ENCODE data around the gene PLCG2. TPM values are rescaled to one million over a fixed set of nuclear protein-coding genes. Genes with fewer than 3 reads are reported as not detected.

The PLCG2 gene
- total RNA-seq, 1 donor from 2014 or later: 26.4 TPM

DNA sequence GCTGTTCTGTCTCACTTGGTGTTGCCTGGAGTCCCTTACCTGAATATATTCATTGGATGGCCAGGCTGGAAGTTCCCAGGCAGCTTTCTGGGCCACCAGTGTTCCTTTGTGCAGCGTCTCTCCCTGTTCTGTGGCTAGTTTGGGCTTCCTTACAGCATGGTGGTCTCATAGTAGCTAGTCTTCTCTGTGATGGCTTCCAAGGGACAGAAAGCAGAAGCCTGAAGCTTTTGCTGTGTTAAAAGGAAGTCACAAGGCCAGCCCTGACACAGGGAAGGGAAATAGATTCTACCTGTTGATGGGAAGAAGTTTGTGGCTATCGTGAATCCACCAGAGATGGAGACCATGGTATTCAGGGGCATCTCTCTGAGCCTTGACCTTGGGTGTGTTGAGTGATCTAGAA is 34.6 kb downstream of the PLCG2 start:
- no peak for DNase-seq (ENCODE audit: extremely low read depth, low read depth, low spot score)

GRCh38 chr16:81814751-81815428 is 35.8 kb downstream of the PLCG2 start:
- no peak for DNase-seq (ENCODE audit: extremely low read depth, low read depth, low spot score)

GRCh38 chr16:81815429-81815766 is 36.3 kb downstream of the PLCG2 start:
- no peak for DNase-seq (ENCODE audit: extremely low read depth, low read depth, low spot score)

- DNase-seq (ENCODE audit: extremely low read depth, low read depth, low spot score): no peak
Measured at GRCh38 chr16:81816351-81816750, 37.3 kb downstream of the PLCG2 start.

- DNase-seq (ENCODE audit: extremely low read depth, low read depth, low spot score): no peak
Measured at GRCh38 chr16:81816793-81817210, 37.7 kb downstream of the PLCG2 start.

DNA sequence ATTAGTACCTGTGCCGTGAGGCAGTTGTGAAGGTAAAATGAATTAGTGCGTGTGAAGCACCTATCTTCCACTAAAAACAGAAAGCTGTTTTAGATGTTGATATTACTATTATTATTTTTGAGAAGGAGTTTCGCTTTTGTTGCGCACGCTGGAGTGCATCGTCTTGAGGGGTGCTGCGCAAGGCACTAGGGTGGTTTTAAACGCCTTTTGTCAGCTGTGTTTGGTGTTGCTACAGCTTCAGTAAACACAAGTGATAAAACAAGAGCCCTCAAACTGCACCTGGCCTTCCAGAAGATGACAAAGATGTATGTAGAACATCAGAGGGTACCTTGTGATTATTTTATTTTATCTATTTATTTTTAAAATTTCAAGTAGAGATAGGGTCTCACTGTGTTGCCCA is 38.2 kb downstream of the PLCG2 start:
- DNase-seq (ENCODE audit: extremely low read depth, low read depth, low spot score): no peak

GRCh38 chr16:81817789-81818567 is 38.9 kb downstream of the PLCG2 start:
- no peak for DNase-seq (ENCODE audit: extremely low read depth, low read depth, low spot score)

DNA sequence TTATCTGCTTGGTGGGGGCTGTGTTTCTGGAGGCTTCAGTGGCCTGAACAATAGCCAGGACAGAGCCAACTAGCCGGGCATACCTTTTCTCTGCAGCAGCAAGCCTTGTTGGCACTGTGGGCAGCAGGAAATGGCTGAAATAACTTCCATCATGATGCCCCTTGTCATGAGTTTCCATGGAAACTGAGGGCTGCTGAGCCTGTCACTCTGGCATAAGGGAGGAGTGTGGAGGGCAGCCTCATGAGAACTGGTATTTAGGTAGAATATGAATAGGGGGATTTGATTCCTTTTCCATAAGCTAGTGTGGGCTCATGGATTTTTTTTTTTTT is 39.4 kb downstream of the PLCG2 start:
- no peak for DNase-seq (ENCODE audit: extremely low read depth, low read depth, low spot score)

- no peak for DNase-seq (ENCODE audit: extremely low read depth, low read depth, low spot score)
Measured at GRCh38 chr16:81818905-81819304, 39.8 kb downstream of the PLCG2 start.

- DNase-seq (ENCODE audit: extremely low read depth, low read depth, low spot score): no peak
Measured at GRCh38 chr16:81821436-81822128, 42.5 kb downstream of the PLCG2 start.

GRCh38 chr16:81823111-81823510 is 44.0 kb downstream of the PLCG2 start:
- DNase-seq (ENCODE audit: extremely low read depth, low read depth, low spot score): no peak

DNA sequence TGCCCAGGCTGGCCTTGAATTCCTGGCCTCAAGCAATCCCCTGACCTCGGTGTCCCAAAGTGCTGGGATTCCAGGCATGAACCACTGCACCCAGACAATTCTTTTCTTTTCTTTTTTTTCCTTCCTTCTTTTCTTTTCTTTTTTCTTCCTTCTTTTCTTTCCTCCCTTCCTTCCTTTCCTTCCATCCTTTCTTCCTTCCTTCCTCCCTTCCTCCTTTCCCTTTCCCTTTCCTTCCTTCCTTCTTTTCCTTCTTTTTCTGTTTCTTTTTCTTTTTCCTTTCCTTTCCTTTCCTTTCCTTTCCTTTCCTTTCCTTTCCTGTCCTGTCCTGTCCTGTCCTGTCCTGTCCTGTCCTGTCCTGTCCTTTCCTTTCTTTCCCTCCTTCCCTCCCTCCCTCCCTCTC is 44.6 kb downstream of the PLCG2 start:
- no peak for DNase-seq (ENCODE audit: extremely low read depth, low read depth, low spot score)

- DNase-seq (ENCODE audit: extremely low read depth, low read depth, low spot score): no peak
Measured at GRCh38 chr16:81826523-81826922, 47.4 kb downstream of the PLCG2 start.

DNA sequence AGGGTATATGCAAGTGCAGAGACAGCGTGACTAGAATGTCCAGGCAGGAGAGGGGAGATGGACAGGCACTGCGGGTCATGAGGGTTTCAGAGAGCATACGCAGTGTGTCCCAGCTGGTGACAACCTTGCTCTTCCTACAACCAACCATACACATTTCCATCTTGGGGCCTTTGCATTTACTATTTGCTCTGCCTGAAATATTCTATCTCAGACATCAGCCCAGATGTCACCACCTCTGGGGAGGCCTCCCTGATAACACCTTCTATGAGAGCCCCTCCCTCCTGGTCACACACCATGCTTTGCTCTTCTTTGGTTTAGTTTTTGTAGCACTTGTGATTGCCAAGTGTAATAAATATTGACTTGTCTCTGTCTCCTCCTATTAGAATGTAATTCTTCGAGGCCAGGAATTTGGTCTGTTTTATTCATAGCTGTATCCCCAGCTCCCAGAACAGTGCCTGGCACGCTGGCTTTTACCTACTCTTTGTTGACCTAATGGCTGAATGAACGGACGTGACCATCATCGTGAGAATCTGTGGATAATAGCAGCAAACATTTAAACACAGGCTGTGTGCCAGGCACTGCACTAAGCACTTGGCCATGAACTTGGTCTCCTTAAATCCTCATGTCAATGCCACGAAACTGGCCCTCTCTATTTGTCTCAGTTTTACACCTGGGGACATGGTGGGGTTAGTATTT is 51.9 kb downstream of the PLCG2 start:
- no peak for DNase-seq (ENCODE audit: extremely low read depth, low read depth, low spot score)

GRCh38 chr16:81831722-81832126 is 52.6 kb downstream of the PLCG2 start:
- no peak for DNase-seq (ENCODE audit: extremely low read depth, low read depth, low spot score)

DNA sequence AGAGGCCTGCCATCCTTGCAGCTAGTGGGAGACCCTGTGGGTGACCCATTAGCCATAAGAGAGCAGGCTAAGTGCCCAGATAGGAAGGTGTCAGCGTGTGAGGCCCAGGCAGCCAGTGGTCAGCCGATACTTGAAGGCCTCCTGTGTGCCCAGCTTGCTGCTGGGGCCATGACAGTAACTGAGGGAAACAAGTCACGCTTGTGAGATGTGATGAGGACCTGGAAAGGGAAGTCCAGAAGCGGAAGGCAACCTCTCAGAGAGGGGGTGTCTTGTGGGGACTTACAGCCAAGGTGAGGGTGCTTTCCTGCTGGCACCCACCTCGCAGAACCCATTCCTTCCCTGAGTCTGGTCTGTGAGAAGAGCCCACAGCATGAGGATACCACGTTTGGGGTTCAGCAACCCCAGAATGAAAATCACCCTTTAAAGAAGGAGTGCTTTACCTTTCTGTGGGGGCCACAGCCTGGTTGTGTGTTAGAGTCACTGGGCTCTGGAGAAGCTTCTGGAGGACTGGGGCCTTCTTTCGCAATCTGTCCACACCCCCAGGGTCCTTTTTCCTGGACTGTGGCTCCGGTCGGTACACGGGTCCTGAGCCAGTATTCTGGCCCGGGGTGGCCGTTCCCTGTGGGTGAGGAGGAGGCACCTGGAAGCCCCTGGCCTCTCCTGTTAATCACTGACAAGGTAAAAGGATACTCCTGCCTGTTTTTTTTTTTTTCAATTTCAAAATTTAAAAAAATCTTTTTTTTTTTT is 53.9 kb downstream of the PLCG2 start:
- DNase-seq (ENCODE audit: extremely low read depth, low read depth, low spot score): no peak

DNA sequence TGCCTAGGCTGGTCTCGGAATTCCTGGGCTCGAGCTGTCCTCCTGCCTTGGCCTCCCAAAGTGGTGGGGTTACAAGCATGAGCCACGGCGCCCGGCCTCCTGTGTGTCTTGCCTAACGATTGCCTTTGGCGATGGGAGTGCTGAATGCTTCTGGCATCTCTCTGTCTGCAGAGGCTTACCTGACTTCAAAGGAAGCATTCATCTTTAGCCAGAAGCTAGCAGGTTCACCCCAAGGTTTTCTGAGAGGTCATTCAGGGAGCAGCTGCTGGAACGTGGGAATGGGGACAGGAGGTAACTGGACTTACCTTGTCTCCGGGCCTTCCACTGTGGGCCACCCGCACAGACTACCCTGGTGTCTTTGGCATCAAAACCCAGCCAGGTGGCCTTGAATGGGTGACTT is 54.7 kb downstream of the PLCG2 start:
- DNase-seq (ENCODE audit: extremely low read depth, low read depth, low spot score): no peak

DNA sequence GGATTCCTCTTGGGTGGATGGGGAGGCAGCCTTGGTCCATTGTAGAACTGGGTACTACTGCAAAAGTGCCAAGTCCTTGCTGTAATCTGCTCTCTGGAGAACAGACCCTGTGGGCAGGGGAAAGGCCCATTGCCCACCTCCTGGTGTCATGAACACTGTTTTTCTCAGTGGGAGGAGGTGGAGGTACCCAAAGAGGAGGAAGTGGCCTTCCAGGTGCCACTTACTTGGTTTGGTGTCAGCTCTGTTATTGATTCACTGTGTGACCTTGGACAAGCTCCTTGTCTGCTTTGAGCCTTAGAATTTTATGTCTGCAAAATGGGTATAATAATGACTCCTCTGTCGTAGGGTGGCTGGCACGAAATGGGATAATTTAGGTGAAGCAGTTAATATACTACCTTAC is 55.8 kb downstream of the PLCG2 start:
- no peak for DNase-seq (ENCODE audit: extremely low read depth, low read depth, low spot score)

DNA sequence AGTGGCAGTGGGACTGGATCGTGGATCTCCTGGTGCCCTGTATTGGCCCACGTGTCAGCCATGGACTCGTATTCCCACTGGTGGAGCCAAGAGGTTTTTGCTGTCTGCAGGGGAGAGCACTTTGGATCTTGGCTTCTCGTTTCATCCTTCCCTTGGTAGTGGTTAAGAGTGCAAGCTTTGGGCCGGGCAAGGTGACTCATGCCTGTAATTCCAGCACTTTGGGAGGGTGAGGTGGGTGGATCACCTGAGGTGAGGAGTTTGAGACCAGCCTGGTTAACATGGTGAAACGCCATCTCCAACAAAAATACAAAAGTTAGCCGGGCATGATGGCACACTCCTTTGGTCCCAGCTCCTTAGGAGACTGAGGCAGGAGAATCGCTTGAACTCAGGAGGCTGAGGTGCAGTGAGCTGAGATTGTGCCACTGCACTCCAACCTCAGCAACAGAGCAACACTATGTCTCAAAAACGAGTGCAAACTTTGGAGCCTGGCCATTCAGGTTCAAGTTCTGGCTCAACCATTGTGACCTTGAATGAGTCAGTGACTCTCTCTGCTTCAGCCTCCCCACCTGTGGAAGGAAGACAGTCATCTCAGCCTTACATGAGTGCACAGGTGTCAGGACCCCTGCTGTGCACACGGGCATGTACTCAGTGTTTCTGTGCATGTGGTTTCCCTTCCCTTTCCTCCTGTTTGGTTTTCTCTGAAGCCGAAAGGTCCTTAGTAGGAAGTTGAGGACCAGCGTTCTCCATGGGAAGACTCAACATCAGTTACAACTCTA is 57.4 kb downstream of the PLCG2 start:
- no peak for DNase-seq (ENCODE audit: extremely low read depth, low read depth, low spot score)

GRCh38 chr16:81837312-81837751 is 58.2 kb downstream of the PLCG2 start:
- no peak for DNase-seq (ENCODE audit: extremely low read depth, low read depth, low spot score)
